Femur (tissue), 1 donor: ENCODE results near the gene ATP13A3.

Source experiments
- DNase-seq: peaks from one replicate; pipeline ENCODE4 v3.0.0-alpha.2; 2017

ATP13A3 gene

GRCh38 chr3:194474675-194475074 is 12.1 kb downstream of the ATP13A3 start:
- DNase-seq, result no peak

GRCh38 chr3:194472290-194472920 is 14.4 kb downstream of the ATP13A3 start:
- no peak for DNase-seq

DNA sequence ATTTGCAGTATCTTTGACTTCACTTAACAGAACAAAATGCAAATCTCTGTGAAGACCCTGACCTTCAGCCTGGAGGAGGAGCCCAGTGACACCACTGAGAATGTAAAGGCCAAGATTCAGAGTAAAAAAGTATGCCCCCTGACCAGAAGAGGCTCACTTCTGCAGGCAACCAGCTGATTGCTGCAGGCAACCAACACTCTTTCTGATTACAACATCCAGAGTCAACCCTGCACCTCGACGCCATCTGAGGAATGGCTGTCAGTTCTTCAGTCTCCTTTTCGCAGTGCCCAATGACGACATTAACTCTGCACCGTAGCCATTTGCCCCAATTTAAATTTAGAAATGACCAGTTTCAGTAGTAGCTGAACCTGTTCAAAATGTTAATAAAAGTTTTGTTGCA is 14.9 kb downstream of the ATP13A3 start:
- no peak for DNase-seq

- no peak for DNase-seq
Measured at GRCh38 chr3:194470615-194471014, 16.2 kb downstream of the ATP13A3 start.

DNA sequence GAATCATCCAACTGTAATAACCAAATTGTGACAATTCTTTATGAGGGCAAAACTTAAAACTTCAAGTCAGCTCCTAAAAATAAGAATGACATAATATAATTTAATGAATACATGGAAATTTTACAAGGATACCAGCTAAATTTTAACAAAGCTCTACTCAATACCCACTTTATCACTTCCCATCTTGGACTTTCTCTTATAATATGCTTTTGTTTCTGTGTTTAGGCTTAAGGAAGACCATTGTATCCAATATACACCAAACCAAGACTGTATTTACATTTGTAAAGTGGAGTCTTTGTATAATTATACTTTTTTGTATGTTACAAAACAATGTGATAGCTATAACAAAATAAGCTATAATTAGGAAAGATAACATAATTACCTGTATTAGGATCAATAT is 16.8 kb downstream of the ATP13A3 start:
- DNase-seq, result no peak

- no peak for DNase-seq
Measured at GRCh38 chr3:194468086-194468485, 18.7 kb downstream of the ATP13A3 start.

DNA sequence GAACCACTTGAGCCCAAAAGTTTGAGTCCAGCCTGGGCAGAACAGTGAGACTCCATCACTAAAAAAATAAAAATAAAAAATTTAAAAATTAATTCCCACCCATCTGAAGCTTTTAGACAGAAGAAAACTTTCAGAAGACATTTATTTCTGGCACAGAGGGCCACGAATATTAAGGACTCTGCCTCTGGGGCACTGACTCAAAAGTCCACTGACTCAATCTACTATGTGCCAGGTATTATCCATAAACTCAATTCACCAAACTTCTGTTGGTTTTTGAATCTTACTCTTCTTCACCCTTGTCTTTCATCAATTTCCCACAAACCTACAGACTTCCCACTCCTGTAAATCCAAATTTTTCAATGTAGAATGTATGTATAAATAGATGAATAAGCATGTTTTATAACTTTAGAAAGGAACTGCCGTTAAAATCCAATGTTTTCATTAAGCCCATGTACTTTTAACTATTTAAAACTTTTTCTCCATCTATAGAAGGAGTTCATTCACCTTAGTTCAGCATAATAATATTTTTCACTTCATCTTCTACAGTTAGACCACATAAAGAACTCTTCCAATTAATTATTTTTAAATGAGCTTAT is 19.9 kb downstream of the ATP13A3 start:
- DNase-seq, result no peak

GRCh38 chr3:194465920-194466570 is 20.8 kb downstream of the ATP13A3 start:
- DNase-seq, result no peak

- no peak for DNase-seq
Measured at GRCh38 chr3:194465246-194465645, 21.6 kb downstream of the ATP13A3 start.

- DNase-seq, result no peak
Measured at GRCh38 chr3:194464692-194465091, 22.1 kb downstream of the ATP13A3 start.

DNA sequence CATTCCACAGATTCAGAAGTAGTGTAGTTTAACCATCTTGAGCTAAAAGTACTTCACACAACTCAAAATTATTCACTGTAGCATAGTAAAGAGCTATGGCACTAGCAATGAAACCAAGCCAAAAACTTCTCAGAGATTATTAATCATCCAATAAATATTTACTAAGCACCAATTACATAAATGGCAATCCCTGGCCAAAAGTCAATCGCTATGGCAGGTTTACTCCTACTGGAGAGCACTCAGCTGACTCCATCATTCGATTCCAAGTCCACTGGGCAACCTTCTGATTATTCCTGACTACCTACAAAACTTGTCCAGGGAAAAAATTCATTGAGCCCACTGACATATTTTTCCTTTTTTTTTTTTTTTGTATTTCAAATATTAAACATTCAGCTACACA is 23.9 kb downstream of the ATP13A3 start:
- no peak for DNase-seq

DNA sequence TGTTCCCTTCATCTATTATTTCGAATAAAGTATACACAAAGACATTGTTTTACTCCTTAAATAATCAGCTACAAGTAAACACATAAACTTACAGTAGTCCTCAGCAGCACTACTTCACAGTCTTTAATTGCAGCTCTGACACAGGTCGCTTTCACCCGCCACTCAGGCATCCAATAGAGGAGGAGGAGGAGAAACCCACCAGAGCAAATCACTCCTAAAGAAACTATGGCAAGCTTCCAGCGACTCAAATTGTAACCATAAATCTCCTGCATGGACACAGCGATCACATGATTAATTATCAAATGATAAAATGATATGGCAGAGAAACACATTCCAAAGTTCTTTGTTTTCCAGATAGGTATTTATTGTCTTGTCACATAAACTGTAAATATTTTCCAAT is 26.2 kb downstream of the ATP13A3 start:
- no peak for DNase-seq

DNA sequence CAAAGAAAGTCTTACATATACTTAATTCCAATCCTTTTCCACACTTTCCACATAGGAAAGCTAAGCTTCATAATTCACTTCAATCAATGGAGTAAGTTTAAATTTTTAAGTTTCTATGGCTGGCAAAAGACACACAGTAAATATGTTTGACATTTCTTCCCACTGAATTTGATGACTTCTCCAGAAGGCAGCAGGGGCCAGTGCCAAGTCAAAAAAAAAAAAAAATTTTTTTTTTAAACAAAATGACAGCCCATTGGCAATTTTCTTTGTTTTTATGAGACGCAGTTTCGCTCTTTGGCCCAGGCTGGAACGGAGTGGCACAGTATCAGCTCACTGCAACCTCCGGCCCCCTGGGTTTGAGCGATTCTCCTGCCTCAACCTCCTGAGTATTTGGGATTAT is 28.7 kb downstream of the ATP13A3 start:
- DNase-seq, result no peak

GRCh38 chr3:194455481-194455880 is 31.3 kb downstream of the ATP13A3 start:
- DNase-seq, result no peak

DNA sequence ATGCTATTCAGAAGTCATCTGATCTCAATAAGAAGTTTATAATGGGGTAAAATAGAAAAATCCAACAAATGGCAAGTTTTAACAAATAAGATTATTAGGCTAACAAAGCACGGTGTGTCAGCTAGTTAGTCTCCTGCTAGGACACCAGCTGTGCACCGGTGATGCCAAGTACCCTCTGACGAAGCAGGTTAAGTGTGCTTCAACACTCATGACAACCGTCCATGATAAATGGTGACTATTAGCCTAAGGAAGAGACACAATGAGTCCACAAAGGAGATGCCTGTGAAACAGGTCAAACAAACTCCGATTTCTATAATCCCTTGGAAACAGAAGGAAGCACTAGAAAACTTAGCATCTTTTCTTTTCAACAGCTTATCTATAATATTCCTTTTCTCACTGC is 36.5 kb downstream of the ATP13A3 start:
- DNase-seq, result no peak

GRCh38 chr3:194449913-194450312 is 36.9 kb downstream of the ATP13A3 start:
- DNase-seq, result no peak

DNA sequence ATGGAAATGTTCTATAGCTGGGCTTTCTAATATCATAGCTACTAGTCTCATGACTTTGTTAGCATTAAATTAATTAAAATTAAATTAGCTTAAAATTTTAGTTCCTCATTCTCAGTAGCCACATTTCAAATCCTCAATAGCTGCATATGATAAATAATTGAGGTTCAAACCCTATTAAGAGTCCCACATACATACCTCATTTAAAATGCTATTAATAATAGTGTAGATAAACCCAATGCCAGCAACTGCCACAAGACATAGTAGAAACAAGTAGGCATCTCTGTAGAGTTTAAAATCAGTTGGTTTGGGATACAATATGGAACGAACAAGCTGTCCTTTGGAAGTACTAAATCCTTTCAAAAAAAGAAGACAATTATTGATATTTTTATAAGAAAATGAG is 39.1 kb downstream of the ATP13A3 start:
- no peak for DNase-seq

GRCh38 chr3:194447161-194447560 is 39.6 kb downstream of the ATP13A3 start:
- DNase-seq, result no peak

- DNase-seq, result no peak
Measured at GRCh38 chr3:194446754-194447153, 40.0 kb downstream of the ATP13A3 start.

GRCh38 chr3:194446172-194446571 is 40.6 kb downstream of the ATP13A3 start:
- no peak for DNase-seq

DNA sequence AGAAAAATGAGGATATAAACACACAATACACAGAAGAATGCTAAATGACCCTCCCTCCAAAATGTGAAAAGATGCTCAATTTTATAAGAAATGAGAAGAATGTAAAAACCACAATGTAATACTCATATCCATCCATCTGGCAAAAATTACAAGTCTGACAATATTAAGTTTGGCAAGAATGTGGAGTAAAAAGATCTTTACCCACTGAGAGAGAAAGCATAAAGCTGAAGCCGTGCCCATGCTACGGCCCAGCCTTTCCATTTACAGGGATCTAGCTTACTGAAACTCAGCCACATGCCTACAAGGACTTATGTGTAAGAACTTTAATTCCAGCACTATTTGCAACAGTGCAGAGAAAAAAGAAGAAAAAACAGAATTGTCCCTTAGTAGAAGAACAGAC is 42.9 kb downstream of the ATP13A3 start:
- DNase-seq, result no peak

DNA sequence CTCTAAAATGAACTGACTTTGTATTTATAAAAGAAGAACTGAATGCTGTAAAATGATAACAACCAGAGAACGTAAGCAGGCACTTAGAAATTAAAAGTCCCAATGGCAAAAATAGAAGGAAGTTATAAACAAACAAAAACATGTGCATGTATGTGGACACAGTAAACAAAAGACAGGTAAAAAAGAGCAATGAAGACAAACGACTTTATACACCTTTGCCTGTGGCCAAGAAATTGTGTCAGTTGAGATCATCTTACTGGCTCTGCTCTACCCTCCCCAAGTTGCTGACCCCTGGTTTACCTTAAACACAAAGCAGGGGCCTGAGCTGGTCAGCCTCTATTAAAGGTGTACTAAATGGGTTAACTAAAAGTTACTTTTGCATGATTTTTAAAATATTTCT is 46.0 kb downstream of the ATP13A3 start:
- DNase-seq, result no peak

DNA sequence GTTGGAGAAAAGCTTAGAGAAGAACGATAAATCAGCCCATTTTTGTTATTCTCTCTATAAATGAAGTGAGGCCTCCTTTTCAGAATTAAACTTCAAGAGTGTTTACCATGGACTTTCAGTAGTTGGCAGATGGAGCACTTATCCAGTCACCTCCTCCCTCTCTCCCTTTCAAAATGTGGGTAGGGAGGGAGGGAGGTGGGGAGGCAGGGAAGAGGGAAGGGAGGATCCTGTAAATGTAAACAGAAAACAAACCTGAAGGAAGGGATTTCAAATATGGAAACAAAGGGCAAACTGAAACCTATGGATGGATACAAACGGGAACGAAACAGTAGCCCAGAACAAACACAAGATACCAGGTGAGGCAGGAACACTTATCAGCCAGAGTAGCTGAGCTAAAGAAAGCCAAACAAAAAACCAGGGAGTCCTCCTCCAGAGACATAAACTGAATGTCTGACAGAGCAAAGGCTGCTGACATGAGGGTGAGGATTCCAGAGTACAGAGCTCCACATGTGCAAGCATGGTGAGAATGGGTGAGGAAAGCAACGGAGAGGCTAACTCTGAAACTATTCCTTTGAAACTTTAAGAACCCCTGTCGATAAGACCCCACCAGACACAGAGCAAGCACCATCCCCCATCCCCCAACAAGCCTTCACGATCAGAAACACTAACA is 46.8 kb downstream of the ATP13A3 start:
- no peak for DNase-seq

GRCh38 chr3:194434503-194434902 is 52.3 kb downstream of the ATP13A3 start:
- DNase-seq, result no peak
